ENCODE data around the gene TP53INP2. TPM values are rescaled to one million over a fixed set of nuclear protein-coding genes. Genes with fewer than 3 reads are reported as not detected.

The TP53INP2 gene
- polyA plus RNA-seq, 3 donors = 11.9 to 17.4 (median 13.8) TPM

DNA sequence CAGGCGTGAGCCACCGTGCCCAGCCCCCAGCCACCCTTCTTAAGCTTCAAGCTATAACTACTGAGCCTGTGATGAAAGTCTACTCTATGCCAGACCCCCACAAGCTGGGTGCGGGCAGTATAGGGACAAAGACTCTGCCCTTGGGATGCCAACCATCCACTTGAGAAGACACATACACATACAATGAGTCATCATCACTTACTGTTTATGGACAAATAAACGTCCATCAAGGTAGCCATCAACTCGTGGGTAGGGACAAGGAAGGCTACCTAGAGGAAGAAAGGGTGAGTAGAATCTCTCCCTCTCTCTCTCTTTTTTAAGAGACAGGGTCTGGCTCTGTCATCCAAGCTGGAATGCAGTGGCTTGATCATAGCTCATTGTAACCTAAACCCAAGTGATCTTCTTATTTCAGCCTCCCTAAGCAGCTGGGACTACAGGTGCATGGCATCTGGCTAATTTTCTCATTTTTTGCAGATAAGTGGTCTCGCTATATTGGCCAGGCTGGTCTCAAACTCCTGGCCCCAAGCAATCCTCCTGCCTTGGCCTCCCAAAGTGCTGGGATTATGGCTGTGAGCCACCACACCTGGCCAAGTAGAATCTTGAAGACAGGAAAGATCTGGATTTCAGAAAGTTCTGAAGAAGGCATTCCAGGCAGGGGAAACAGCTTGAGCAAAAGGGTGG lies 2.6 kb upstream of the TP53INP2 start:
- no peak for DNase-seq (ENCODE audit: extremely low read depth in 1 of 11, low read depth in 9 of 11, low spot score in 4 of 11)

DNA sequence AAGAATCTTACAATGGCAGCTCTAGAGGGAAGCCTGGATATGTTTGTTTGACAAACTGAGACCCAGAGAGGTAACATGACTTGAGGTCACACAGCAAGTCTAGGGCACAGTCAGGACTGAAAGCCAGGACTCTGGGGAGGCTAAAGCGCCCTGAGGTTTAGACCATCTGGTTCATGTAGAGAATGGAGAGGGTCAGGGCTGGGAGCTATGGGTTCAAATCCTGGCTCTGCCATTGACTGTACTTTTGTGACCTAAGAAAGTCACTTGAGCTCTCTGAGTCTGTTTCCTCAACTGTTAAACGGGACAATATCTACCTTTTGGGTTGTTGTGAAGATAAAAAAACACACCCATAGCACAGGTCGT lies 1.1 kb upstream of the TP53INP2 start:
- DNase-seq (ENCODE audit: extremely low read depth in 1 of 11, low read depth in 9 of 11, low spot score in 4 of 11) = no peak

DNA sequence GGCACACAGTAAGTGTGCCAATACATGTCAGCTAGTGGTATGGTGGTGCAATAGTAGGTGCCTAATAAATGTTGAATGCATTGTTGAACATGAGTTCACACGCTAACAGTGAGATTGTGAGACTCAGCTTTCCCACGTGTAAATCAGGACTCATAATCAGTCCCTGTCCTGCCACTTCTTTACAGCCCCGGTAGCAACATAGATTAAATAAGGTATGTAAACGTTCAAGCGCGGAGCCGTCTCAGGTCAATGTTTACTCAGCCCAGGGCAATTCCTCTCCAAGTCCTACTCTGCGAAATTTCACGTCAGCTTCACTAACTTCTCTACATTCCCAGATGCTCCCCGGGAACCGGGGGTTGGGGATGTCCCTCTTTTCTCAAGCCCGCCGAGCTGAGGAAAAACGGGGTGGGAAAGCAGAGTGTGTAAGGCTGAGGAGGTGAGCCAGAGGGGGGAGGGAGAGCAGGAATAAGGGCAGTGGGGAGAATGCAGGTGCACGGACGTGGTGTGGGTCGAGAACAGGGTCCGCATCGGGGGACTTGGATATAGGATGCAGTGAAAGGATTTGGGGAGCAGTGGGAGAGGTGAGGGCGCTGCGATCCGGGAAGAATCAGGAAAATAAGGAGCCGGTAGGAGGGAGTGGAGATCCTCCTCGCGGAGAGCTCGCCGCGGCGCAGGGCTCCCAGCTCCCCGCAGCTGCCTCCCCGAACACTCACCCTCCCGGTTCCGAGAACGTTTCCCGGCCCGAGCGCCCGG lies 544 bp upstream of the TP53INP2 start:
- peak in 2 of 11 donors; percentile 37 to 44 for DNase-seq (ENCODE audit: extremely low read depth in 1 of 11, low read depth in 9 of 11, low spot score in 4 of 11)

DNA sequence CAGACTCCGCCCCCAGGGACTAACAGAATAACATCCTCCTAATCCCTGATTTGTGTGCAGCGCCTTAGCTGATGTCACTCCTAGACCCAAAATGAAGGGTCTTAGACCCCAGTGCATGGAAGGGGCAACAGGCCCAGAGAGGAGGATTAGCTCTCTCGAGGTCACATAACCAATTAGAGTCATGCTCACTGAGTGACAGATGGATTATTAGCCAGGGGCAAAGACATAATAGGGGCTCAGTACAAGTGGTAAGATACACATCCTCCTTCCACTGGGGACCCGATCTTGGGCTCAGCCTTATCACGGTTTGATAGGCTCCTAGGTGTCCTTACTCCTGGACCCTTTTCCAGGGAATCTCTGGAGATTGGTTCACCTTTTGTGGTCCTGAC lies 858 bp downstream of the TP53INP2 start:
- DNase-seq (ENCODE audit: extremely low read depth in 1 of 11, low read depth in 9 of 11, low spot score in 4 of 11) = no peak

DNA sequence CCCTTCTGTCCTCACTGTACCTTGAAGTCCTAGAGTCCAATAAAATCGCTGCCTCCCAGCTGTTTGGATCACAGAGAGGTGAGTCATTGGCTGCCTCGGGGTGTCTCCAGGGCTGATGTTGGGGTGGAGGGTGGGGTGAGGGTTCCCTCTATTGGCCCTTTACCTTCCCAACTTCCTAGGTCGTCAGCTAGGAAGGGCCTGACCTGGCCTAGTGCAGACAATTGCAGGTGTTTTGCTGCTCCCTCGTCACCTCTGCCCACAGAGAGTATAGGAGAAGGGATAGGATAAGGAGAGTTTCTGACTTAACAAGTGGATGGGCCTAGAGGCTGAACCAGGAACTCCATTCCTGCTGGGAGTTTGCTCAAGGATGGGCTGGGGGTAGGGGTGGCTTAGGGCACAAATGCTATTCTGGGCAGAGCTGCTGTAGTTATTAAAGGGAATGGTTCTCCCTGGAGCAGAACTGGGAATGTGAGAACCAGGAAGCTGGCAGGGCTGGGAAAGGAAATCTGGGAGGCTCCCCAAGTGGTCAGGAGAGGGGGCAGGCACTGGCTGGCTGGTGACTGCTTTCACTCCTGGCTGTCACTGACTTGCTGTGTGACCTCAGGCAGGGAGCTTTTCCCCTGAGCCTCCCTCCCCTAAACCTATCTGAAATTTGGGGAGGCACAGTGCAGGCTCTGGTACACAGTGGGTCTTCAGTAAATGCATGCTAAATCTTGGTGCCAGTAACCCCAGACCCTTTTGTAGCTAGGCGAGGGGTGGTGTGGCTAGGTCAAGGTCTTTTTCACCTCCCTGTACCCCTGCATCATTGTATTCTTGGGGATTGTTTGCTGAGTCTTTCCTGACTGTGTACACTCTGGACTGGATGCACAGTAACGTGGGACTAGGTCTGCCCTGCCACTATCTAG lies 1.5 kb downstream of the TP53INP2 start:
- DNase-seq (ENCODE audit: extremely low read depth in 1 of 11, low read depth in 9 of 11, low spot score in 4 of 11) = no peak

DNA sequence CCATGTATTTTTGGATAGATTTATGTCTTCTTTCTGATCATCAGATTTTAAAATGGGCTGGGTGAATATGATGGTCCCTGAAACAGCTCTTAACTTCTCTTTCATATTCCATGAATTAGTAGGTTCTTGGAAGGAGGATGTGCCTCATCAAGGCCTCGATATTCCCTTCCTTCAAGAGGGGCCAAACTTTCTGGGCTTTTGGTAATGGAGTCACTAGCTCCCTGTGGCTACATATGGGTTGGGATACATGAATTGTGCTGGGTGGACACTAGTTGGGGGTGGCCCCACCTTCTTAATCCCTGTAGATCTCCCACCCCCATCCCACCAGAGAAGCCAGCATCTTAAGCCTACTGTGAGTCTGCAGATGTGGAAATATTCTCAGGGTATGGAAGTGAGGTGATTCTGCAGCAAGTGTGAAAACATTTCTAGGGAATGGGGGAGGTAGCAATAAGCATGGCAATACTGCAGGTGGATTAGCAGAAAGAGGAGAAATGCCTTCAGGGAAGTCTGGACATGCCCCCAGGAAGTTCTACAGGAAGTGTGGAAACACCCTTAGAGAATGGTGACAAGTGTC lies 2.2 kb downstream of the TP53INP2 start:
- DNase-seq (ENCODE audit: extremely low read depth in 1 of 11, low read depth in 9 of 11, low spot score in 4 of 11) = no peak

DNA sequence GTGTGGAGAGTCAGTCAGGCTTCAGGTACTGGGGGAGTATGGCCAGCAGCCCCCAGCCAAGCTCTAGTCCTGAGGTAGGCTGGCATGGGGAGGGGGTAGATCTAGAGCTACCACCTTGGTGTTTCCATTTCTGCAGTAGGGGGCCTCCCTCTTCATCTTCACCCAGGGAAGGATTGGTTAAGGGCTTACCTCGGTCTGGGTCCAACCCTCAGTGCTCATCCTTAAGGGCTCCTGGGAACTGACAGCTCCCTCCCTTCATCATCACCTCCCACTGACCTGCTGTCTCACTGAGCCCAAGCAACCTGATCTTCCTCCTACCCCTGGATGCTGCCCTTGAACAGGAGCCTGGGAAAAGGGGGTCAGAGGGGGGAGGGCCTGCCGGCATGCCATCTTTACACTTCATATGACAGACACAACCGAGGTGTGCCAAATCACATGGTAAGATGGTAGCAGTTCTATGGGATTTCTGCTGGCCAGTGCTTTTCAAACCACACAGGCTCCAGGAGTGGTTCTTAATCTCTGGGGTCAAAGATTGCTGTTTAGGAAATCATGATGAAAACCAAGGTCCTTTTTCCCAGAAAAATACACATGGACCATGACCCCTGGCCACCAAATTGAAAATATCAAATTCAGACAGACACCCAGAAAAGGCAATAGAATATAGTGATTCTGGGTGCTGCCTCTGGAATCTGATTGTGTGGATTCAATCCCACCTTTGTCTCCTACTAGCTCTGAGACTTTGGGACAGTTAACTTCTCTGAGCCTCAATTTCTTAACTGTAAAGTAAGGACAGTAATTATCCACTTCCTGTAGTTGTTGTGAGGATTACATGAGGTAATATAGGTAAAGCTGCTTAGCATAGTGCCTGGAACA lies 3.0 kb downstream of the TP53INP2 start:
- no peak for DNase-seq (ENCODE audit: extremely low read depth in 1 of 11, low read depth in 9 of 11, low spot score in 4 of 11)

DNA sequence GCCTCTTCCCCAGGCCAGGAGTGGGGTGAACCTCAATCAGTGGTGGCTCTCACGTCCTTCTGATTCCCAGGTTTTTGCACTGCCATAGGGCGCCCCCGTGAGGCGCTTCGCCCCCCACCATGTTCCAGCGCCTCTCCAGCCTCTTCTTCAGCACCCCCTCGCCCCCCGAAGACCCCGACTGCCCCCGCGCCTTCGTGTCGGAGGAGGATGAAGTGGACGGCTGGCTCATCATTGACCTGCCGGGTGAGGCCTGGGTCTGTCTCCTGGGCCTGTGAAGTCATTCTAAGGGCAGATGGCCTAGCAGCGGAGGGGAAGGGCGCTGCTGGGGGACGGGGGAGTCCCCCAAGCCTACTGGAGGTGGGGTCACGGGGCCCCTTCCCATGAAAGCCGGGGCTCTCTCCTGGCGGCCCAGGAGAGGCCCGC lies 4.5 kb downstream of the TP53INP2 start:
- peak in 2 of 11 donors; percentile 39 to 42 for DNase-seq (ENCODE audit: extremely low read depth in 1 of 11, low read depth in 9 of 11, low spot score in 4 of 11)

DNA sequence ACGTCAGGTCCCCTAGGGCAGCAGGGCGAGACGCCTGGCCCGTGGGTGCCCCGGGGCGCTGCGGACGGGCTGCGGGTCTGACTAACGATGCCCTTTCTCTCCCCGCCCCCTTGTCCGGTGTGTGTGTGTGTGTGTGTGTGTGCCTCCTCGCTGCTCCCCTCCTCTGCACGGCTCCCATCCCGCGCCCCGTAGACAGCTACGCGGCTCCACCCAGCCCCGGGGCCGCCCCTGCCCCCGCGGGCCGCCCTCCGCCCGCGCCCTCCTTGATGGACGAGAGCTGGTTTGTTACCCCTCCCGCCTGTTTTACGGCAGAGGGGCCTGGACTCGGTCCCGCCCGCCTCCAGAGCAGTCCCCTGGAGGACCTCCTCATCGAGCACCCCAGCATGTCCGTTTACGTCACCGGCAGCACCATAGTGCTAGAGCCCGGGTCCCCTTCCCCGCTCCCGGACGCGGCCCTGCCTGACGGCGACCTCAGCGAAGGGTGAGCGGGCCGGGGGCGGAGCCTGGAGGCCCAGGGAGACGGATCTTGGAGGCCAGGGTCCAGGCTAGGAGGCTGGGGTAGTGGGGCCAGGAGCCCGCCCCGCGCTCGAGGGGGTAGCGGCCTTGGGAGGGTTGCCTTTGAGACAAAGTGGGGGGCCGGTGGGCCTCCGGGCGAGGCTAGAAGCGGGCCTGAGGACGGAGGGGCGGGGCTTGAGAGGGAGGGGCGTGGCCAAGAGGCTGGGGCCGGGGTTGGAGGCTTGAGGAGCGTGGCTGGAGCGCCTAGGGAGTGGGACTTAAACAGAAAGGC lies 5.1 kb downstream of the TP53INP2 start:
- DNase-seq (ENCODE audit: extremely low read depth in 1 of 11, low read depth in 9 of 11, low spot score in 4 of 11) = peak in 10 of 11 donors; percentile 49 to 80 (median 72)

DNA sequence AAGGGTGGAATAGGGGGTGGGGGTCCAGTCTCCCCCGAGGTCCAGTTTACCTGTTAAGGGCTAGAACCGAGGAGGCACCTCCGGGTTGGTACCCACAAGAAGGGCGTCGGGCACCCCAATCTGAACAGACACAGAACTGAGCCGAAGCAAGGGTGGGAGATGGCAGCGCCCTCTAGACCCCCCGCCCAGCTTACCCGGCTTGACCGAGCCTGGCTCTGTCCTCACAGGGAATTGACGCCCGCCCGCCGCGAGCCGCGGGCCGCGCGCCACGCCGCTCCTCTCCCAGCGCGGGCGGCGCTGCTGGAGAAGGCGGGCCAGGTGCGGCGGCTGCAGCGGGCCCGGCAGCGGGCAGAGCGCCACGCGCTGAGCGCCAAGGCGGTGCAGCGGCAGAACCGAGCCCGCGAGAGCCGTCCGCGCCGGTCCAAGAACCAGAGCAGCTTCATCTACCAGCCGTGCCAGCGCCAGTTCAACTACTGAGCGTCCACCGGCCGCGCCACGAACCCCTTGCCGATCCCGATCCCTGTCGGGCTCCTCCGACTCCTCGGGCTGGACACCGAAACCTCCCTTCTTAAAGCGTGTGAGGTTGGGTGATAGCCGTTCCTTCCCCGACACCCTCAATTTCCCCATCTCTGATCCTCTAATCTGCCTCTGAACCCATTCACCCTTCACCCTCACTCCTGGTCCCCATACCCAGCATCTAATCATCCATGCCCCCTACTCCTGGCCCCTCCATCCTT lies 5.9 kb downstream of the TP53INP2 start:
- peak in 6 of 11 donors; percentile 51 to 75 (median 66) for DNase-seq (ENCODE audit: extremely low read depth in 1 of 11, low read depth in 9 of 11, low spot score in 4 of 11)

DNA sequence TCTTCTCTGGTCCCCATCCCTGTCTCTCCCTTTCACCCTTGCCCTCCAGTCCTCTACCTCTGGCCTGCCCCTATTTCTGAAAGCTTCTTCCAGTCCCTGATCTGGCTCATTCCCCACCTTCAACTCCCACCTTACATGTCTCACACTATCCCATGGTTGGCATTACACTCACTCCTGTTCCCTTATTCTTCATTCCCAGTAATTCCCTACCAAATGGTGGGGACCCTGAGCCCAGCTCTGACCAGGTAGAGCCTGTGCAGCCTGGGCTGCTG lies 6.4 kb downstream of the TP53INP2 start:
- no peak for DNase-seq (ENCODE audit: extremely low read depth in 1 of 11, low read depth in 9 of 11, low spot score in 4 of 11)

DNA sequence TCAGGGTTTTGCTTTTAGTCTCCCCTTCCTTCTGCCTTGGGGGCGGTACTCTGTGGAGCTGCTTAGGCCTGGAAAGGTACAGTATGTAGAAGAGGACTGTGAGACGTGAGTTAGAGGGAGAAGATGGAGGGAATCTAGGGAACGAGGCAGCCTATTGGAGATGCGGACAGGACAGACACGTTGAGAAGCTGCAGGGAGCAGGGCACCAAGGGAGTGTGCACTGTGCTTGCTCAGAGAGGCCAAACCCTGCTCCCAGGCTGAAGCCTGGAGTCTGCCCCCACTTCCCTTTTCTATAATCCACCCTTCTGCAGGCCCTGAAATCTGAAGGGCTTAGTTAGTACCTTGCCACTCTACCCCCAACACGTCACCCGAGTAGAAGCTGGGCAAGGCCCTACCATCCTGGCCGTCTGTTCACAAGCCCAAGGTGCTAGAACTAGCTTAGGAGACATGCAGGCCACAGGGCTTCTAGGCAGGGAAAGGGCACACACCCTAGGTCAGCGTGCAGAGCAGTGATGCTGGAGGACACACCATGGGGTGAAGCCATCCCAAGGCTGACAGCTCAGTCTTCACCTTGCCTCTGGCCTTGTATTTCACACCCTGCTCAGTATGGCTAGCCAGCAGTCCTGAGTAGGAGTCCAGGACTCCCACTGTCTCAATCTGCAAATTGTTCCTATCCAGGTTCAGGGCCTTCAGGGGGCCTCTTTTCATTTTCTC lies 6.9 kb downstream of the TP53INP2 start:
- DNase-seq (ENCODE audit: extremely low read depth in 1 of 11, low read depth in 9 of 11, low spot score in 4 of 11) = no peak

DNA sequence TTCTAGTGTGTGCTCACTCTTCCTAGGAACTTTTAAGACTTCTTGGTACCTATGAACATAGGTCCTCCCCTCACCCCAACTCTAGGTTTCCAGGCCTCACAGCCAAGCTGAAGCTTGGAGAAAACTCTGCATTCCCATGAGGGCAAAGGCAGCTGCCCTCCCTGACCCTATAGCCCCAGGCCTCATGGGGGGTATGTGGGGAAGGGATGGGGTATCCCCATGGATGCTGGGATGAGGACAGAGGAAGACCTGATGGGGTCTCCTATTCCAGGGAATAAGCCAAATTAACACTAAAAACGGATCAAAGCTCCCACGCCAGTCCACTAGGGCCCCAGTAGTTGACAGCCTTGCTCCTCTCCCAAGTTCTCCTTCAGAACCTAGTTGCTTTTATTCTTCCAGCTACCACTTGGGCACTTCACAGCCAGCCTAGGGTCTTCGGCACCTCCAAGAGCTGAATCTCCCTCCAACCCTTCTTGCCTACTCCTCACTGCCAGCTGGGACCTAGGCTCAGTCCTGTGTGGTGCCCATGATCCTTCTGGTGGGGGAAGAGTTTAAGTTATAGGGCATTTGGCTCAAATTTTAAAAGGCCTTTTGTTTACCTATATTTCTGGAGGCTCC lies 7.8 kb downstream of the TP53INP2 start:
- DNase-seq (ENCODE audit: extremely low read depth in 1 of 11, low read depth in 9 of 11, low spot score in 4 of 11) = no peak

DNA sequence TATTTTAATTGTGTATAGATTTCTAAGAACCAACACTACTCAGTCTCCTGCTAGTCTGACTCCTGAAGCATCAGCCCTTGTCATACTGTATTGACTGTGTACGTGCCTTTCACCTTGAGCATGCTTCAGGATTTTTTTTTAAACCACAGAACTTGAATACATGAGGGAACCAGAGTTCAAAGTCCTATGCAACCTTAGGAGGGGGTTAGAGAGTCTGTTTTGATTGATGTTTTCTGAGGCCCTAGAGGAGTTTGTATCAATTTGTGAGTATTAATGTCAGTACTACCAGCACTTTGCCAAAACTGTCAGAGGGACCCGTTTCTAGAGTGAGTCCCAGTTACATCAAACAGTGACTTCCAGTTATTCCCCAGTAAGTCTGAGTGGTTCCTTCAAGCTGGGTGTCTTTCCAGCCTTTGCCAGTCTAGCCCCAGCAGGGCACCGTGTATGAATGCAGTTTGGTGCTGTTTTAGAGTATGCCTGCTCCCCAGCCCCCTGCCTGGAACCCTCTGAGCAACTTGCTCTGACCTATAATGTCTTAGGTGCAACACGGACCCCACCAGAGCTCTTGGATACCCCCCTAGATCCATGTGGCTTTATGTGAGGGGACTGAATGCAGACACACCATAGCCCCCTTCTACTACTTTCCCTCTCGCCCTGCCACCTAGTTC lies 8.5 kb downstream of the TP53INP2 start:
- DNase-seq (ENCODE audit: extremely low read depth in 1 of 11, low read depth in 9 of 11, low spot score in 4 of 11) = no peak

DNA sequence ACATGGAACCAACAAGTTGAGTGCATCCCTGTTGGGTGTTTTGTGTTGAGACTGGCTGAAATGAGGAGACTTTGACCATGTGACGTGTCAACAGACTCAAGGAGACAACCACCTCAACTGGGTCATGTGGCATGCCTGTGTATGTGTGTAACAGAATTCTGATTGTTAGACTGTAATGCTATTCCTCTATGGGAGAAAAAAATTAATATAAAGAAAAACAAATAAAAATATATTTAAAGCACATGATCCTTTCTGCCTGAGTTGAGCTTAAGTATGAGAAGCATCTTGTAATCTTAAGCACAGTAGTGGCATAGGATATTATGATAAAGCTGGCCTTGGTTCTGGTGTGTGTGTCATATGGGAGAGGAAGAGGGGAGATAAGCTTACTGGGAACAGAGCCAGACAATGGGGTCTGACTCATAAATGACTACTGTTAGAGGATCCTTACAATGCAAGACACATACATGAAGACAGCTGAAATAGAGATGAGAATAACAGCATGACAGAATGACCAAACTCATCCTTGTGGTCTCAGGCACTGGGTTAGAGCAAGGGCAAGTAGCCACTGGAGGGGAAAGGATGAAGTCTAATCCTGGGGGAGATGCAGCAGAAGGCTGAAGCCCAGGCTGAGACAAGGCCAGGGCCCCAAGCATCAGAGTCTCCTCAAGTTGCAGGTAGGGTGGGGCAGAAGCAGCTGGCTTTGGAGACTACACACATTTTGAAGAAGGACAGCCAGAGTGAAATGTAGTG lies 9.2 kb downstream of the TP53INP2 start:
- DNase-seq (ENCODE audit: extremely low read depth in 1 of 11, low read depth in 9 of 11, low spot score in 4 of 11) = no peak

Measured in renal cortex interstitium (tissue), 11 donors.